ENCODE measurements around the gene GRPEL2.

- TF ChIP-seq CTCF (IDR thresholded peaks at IDR 0.05) (no peak), POLR2A (IDR thresholded peaks at IDR 0.05) (no peak)
Measured at GRCh38 chr5:149383399-149383798, 38.1 kb downstream of the GRPEL2 start.
